Neural progenitor cell (in vitro differentiated cells): ENCODE data around the gene DOCK10. TPM values are rescaled to one million over a fixed set of nuclear protein-coding genes. Genes with fewer than 3 reads are reported as not detected.

Experiments
- DNase-seq: peaks from one replicate; pipeline ENCODE4 v3.0.0-alpha.2; 2016; ENCODE audit warnings: low spot score
- H2AFZ ChIP-seq: fragments of 200-600 bp; sonication (generic); replicated peaks from 2 replicates; pipeline ENCODE4 v1.6.1; 2016; ENCODE audit warnings: antibody characterized with exemption
- H3F3A ChIP-seq: fragments of 200-600 bp; sonication (generic); 2 replicates; pipeline ENCODE4 v1.6.1; 2016; ENCODE audit warnings: antibody characterized with exemption, low read depth
- H3K27ac ChIP-seq: fragments of 200-600 bp; sonication (generic); 2 replicates; pipeline ENCODE4 v1.5.1; 2016; ENCODE audit warnings: mild to moderate bottlenecking
- H3K27me3 ChIP-seq: fragments of 200-600 bp; sonication (generic); 2 replicates; pipeline ENCODE4 v1.6.1; 2016; ENCODE audit warnings: mild to moderate bottlenecking, moderate library complexity
- H3K36me3 ChIP-seq: fragments of 200-600 bp; sonication (generic); 2 replicates; pipeline ENCODE4 v1.5.1; 2016
- H3K4me1 ChIP-seq: fragments of 200-600 bp; sonication (generic); 2 replicates; pipeline ENCODE4 v1.6.1; 2016; ENCODE audit warnings: mixed run types
- H3K4me2 ChIP-seq: fragments of 200-600 bp; sonication (generic); 2 replicates; pipeline ENCODE4 v1.6.1; 2016
- H3K4me3 ChIP-seq: fragments of 200-600 bp; sonication (generic); 2 replicates; pipeline ENCODE4 v1.5.1; 2016
- H3K79me2 ChIP-seq: fragments of 200-600 bp; sonication (generic); 2 replicates; pipeline ENCODE4 v1.6.1; 2016; ENCODE audit warnings: low read depth
- H3K9ac ChIP-seq: fragments of 200-600 bp; sonication (generic); 2 replicates; pipeline ENCODE4 v1.6.1; 2016
- H3K9me3 ChIP-seq: fragments of 200-600 bp; sonication (generic); 2 replicates; pipeline ENCODE4 v1.5.1; 2016; ENCODE audit warnings: low read depth
- H4K20me1 ChIP-seq: fragments of 200-600 bp; sonication (generic); 2 replicates; pipeline ENCODE4 v1.6.1; 2016; ENCODE audit warnings: low read depth
- H3K27ac Mint-ChIP-seq: 3 replicates; pipeline ENCODE4 v1.8.0; 2021; ENCODE audit warnings: mixed read lengths
- H3K27me3 Mint-ChIP-seq: 2 replicates; pipeline ENCODE4 v1.8.0; 2022; ENCODE audit warnings: low read depth, mild to moderate bottlenecking, inconsistent platforms, moderate library complexity, mixed read lengths; ENCODE audit not compliant: insufficient read depth
- H3K36me3 Mint-ChIP-seq: 3 replicates; pipeline ENCODE4 v1.8.0; 2021; ENCODE audit warnings: mixed read lengths
- H3K4me1 Mint-ChIP-seq: 3 replicates; pipeline ENCODE4 v1.8.0; 2021; ENCODE audit warnings: mixed read lengths
- H3K4me3 Mint-ChIP-seq: 3 replicates; pipeline ENCODE4 v1.8.0; 2021; ENCODE audit warnings: mild to moderate bottlenecking, moderate library complexity, mixed read lengths
- H3K9me3 Mint-ChIP-seq: 3 replicates; pipeline ENCODE4 v1.8.0; 2020; ENCODE audit warnings: mixed read lengths
- EZH2 ChIP-seq: fragments of 200-600 bp; sonication (generic); IDR thresholded peaks from 2 replicates; pipeline ENCODE4 v1.6.1; 2017; ENCODE audit warnings: antibody characterized with exemption, mild to moderate bottlenecking, moderate library complexity
- EZH2phosphoT487 ChIP-seq: fragments of 200-600 bp; sonication (generic); IDR thresholded peaks from 2 replicates; pipeline ENCODE4 v1.6.1; 2017; ENCODE audit warnings: antibody characterized with exemption
- total RNA-seq: library from RNA; depleted of rRNA; stranded (reverse); fragments of >200 nt; gene quantifications from 2 replicates; pipeline ENCODE4 v1.2.3, GENCODE V29; 2015; ENCODE audit warnings: low replicate concordance
- TF ChIP-seq, protein P1 (sequence below): fragments of 200-600 bp; sonication (generic); IDR thresholded peaks from 2 replicates; pipeline ENCODE4 v1.5.1; 2017; ENCODE audit warnings: antibody characterized with exemption, mild to moderate bottlenecking

The DOCK10 gene
- total RNA-seq, 1 donor from 2014 or later = 1.1 TPM

DNA sequence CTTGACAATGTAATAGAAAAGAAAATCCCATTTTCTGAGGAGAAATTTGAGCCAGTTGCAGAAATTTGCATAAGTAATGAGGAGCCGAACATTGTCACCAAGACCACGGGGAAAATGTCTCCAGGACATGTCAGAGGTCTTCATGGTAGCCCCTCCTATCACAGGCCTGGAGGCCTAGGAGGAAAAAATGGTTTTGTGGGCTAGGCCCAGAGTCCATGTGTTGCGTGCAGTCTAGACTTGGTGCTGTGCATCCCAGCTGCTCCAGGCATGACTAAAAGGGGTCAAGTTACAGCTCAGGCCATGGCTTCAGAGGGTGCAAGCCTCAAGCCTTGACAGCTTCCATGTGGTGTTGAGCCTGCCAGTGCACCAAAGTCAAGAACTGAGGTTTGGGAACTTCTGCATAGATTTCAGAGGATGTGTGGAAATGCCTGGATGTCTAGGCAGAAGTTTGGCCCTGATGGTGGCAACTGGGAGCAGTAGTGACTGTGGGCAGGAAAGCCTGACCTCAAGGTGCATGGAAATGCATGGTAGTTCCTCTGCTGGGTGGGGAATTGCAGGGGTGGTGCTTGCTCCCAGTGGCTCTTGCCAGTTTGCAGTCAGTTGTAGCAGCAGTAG lies 284.2 kb downstream of the DOCK10 start:
- Mint-ChIP-seq H3K27ac (no peak overlapping the region), H3K4me1 (no peaks in the 10 kb centered on the region), H3K36me3 (peaks cover 10% of the 10 kb centered on the region), H3K9me3 (peaks cover 23% of the 10 kb centered on the region), H3K27me3 (peaks cover 11% of the 10 kb centered on the region), H3K4me3 (no peak overlapping the region)
- H2AFZ ChIP-seq = no peak overlapping the region
- no peaks in the 10 kb centered on the region for H3K79me2 ChIP-seq
- TF ChIP-seq EZH2phosphoT487 (no peak), EZH2 (no peak)
- TF ChIP-seq, protein P1, sequence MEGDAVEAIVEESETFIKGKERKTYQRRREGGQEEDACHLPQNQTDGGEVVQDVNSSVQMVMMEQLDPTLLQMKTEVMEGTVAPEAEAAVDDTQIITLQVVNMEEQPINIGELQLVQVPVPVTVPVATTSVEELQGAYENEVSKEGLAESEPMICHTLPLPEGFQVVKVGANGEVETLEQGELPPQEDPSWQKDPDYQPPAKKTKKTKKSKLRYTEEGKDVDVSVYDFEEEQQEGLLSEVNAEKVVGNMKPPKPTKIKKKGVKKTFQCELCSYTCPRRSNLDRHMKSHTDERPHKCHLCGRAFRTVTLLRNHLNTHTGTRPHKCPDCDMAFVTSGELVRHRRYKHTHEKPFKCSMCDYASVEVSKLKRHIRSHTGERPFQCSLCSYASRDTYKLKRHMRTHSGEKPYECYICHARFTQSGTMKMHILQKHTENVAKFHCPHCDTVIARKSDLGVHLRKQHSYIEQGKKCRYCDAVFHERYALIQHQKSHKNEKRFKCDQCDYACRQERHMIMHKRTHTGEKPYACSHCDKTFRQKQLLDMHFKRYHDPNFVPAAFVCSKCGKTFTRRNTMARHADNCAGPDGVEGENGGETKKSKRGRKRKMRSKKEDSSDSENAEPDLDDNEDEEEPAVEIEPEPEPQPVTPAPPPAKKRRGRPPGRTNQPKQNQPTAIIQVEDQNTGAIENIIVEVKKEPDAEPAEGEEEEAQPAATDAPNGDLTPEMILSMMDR = no peak
- H4K20me1 ChIP-seq = no peaks in the 10 kb centered on the region
- no peaks in the 10 kb centered on the region for H3K4me1 ChIP-seq
- H3K4me2 ChIP-seq = no peak overlapping the region
- peaks cover 5% of the 10 kb centered on the region for H3K9me3 ChIP-seq
- no peaks in the 10 kb centered on the region for H3K36me3 ChIP-seq
- H3K27me3 ChIP-seq = no peaks in the 10 kb centered on the region
- no peak overlapping the region for H3K27ac ChIP-seq
- H3K4me3 ChIP-seq = no peak overlapping the region
- no peak overlapping the region for H3K9ac ChIP-seq
- no peak for DNase-seq
- no peaks in the 10 kb centered on the region for H3F3A ChIP-seq

DNA sequence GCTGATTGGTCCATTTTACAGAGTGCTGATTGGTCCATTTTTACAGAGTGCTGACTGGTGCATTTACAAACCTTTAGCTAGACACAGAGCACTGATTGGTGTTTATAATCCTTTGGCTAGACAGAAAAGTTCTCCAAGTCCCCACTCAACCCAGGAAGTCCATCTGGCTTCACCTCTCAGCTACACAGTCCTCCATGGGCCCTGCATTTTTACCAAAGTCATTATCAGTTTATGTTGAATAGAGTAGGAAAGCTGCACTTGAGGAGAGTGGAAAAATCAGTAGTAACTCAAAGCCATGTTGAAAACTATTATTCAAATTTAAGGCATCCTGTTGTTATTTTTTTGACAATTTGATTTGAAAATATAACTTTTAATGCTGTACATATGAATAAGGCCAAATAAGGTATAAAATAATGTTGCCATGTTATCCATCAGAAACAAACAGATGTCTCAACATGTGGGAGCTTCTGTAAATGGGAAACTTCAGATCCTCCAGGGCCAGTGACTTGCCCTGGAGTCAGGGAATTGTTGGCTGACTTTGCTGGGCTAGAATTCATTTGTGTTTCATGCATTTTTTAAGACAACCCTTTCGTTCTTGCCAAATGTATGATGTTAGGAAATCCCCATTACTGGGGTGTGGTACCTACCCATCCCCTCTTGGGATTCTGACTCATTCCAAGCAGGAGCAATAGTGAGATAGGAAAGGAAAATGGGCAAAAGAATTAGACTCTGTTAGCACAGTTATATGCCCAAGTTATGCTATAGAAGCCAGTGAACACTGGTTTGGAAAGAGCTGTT lies 288.3 kb downstream of the DOCK10 start:
- TF ChIP-seq EZH2phosphoT487 (no peak), EZH2 (no peak)
- TF ChIP-seq, protein P1 = no peak
- Mint-ChIP-seq H3K4me1 (no peaks in the 10 kb centered on the region), H3K27ac (no peak overlapping the region), H3K36me3 (peaks cover 9% of the 10 kb centered on the region), H3K9me3 (peaks cover 22% of the 10 kb centered on the region), H3K4me3 (no peak overlapping the region), H3K27me3 (peaks cover 7% of the 10 kb centered on the region)
- H3K27ac ChIP-seq = no peak overlapping the region
- no peaks in the 10 kb centered on the region for H3K79me2 ChIP-seq
- H3K4me2 ChIP-seq = no peak overlapping the region
- no peak overlapping the region for H3K9ac ChIP-seq
- H4K20me1 ChIP-seq = no peaks in the 10 kb centered on the region
- H3K27me3 ChIP-seq = no peaks in the 10 kb centered on the region
- no peak overlapping the region for H3K4me3 ChIP-seq
- H3K36me3 ChIP-seq = no peaks in the 10 kb centered on the region
- no peaks in the 10 kb centered on the region for H3F3A ChIP-seq
- DNase-seq = no peak
- no peak overlapping the region for H2AFZ ChIP-seq
- H3K9me3 ChIP-seq = peaks cover 5% of the 10 kb centered on the region
- no peaks in the 10 kb centered on the region for H3K4me1 ChIP-seq

DNA sequence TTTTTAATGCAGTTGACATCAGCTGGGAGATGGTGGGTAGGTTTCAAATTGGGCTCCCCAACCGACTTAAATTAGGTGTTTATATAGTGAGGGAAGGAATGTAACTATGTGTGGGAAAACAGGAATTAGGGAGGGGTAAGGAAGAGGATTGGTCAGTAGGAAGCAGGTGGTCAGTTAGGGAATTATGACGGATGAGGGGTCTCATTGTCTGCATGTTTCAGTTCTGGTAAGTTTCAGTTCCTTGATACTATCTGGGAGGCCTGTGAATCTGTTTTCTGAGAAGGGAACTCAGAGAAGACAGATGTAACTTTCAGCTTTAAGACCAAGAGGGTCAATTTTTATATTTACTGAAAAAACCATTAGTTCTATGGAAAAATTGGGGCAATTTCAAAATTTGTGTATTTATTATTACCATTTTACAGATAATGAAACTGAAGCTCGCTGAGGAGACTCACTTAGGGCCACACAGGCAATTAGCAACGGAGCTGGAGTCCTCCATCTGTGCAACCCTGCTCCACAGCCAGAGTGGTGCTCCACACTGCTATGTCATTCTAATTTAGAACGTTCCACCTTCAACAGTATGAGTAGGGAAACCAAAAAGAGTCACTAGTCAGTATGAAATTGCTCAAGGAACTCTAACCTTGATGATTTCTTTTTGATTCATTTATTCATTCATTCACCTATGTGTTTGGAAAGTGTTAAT lies 290.1 kb downstream of the DOCK10 start:
- H3K4me1 ChIP-seq = no peaks in the 10 kb centered on the region
- H3K4me1 Mint-ChIP-seq = no peaks in the 10 kb centered on the region
- H3K27ac ChIP-seq = no peak overlapping the region
- peaks cover 1% of the 10 kb centered on the region for H3K9me3 ChIP-seq
- no peak for DNase-seq
- H3K27ac Mint-ChIP-seq = no peak overlapping the region
- H3K4me3 Mint-ChIP-seq = no peak overlapping the region
- peaks cover 2% of the 10 kb centered on the region for H3K27me3 Mint-ChIP-seq
- peaks cover 4% of the 10 kb centered on the region for H3K9me3 Mint-ChIP-seq
- H3K4me2 ChIP-seq = no peak overlapping the region
- H3K79me2 ChIP-seq = no peaks in the 10 kb centered on the region
- no peak overlapping the region for H3K9ac ChIP-seq
- no peaks in the 10 kb centered on the region for H3K36me3 ChIP-seq
- H3K27me3 ChIP-seq = no peaks in the 10 kb centered on the region
- no peaks in the 10 kb centered on the region for H3F3A ChIP-seq
- H3K4me3 ChIP-seq = no peak overlapping the region
- H4K20me1 ChIP-seq = no peaks in the 10 kb centered on the region
- H3K36me3 Mint-ChIP-seq = peaks cover under 1% of the 10 kb centered on the region
- no peak overlapping the region for H2AFZ ChIP-seq
- TF ChIP-seq EZH2 = no peak
- no peak for TF ChIP-seq EZH2phosphoT487
- TF ChIP-seq, protein P1 = no peak
